NCI-H2029 treated with DMSO at 0.1 percent for 48 hours (cell line): ENCODE results near the gene WDR17.

Source experiments
- DNase-seq: peaks from one replicate; lab custom pipeline; 2025; lab: John Stamatoyannopoulos, UW

WDR17 gene

DNA sequence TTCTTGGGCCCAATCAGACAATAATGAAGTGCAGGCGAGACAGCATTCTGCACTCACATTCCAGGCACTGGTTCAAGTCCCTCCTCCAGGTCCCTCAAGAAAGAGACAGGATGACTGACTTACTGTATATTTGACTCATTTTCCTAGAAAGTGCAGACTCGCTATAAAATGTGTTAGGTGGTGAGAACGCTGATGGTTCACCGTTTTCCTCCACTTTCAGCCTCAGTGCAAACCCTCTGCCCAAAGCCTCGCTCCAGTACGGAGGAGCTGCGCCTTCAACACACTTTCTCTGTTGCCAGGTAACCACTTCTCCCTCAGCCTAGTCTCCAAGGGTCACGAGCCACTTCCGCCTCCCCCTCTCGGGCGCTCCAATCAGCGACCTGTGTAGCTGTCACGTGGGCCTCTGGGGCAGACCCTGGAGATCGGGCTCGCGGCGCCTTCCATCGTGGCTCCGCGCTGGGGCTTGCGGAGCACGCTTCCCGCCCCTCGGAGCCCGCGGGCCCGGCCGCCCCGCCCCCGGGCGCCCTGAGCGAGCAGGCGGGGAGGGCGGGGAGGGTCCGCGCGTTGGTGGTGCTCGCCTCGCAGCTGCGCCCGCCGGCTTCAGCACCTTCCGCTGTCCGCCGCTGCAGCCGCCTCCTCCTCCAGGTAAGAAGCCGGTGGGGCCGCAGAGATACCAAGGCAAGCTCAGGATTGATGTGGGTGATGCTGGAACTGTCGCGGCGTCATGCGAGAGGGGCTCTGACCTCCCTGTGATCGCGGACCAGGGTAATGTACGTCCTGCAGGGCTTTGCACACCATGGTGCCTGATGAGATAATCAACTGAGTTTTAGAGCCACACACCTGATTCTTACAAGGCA lies at the start of gene WDR17:
Gene WDR17 (plus strand): TSS at position 407 of the 857 bp plus-strand sequence. CDS start 45,740 bp downstream, outside the sequence.
- peak; percentile 81 for DNase-seq

DNA sequence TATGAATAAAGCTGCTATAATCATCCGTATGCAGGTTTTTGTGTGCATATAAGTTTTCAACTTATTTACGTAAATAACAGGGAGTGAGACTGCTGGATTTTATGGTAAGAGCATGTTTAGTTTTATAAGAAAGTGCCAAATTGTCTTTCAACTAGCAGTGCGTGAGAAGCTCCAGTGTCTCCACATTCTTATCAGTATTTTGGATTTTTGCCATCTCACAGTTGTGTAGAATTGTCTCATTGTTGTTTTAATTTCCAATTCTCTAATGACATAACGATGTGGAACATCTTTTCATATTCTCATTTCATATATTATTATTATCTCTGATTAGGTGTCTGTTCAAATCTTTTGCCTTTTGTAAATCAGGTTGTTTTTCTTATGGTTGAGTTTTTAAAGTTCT lies 49.0 kb upstream of the WDR17 start:
- DNase-seq: no peak

DNA sequence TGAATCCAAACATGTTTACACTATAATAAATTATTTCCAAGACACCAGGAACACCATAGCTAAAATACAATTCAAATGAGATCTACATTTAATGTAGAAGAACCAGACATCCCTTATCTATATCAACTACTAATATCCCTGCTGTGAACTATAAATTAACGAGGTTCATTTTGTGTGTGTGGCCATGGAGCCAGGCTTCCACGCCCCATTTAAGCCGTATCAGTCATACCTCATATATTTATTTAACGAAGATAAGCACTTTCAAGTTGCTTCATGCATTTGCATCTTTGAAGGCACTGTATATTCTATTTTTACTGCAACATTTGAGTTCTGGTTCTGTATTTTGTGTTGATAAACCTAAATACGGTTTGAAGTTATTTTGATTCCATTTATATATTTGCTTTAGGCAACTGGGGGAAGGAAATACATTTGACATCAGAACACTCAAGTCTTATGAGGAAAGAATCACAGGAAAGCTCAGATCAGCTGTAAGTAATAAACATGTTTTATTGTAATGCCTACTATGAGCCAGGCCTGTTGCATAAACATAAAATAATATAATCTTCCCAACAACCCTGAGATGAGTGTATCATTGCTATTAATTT lies 45.1 kb upstream of the WDR17 start:
- no peak for DNase-seq

DNA sequence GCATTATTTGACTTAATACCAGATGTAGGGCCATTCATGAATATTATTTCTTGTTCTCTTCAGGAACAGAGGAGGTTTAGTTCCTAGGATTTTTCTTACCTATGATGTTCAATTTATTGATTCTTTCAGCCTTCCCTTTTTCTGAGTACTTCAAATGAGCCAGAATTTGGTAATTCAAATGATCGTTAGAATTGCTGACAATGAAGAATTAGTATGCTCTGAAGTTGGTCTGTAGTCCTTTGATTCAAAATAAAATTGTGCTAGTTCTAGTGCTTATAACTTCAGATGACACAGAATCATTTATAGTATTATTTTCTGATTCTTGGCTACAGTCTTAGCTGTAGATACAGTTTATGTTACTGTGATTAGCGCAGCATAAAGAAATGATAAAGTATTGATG lies 35.2 kb upstream of the WDR17 start:
- DNase-seq: no peak

DNA sequence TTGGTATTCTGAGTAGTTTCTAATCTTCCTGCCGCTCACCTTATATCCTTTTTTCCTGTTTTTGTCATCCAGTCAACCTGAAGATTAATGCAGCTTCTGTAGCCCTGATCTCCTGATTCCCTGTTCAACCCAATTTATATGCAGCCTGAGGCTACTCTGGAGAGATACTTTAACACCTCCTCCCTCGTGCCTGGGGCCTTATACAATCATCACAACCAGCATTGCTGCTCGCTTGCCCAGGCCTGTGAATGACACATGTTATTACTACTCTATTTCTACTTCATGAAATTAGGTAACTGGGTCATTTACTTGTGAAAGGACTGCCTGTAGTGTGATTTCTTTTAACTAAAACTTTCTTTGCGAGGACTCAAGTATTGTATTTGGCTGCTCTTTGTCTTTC lies 33.7 kb upstream of the WDR17 start:
- no peak for DNase-seq

DNA sequence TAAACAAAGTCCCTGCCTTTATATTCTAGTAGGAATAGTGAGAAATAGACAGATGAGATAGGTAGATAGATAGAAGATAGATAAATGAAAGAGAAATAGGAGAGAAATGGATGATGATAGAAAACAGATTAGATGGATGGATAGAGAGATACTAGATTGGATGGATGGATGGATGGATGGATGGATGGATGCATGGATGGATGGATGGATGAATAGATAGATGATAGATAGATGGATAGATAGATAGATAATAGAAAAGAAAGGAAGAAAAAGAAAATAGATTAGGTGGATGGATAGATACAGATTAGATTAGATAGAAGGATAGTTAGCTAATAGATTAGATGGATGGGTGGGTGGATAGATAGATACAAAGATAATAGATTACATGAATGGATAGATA lies 33.2 kb upstream of the WDR17 start:
- DNase-seq: no peak

DNA sequence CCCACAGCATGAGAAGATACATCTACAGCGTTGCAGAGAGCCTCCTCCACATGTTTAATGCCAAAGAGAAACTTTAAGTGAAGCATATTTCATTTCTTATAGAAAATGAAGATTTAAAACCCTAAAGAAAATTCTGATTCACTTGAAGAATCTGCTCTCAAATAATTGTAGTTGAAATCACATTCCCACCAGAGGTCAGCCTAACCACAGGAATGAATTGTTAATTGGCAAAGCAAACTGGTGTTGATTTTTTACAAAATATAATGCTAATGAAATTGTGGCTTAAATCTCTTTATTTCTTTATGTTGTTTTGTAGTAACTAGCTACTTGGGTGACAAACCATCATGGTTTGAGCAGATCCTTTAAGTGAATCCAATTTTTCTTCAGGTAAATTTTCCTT lies 31.1 kb upstream of the WDR17 start:
- DNase-seq: peak; percentile 6

DNA sequence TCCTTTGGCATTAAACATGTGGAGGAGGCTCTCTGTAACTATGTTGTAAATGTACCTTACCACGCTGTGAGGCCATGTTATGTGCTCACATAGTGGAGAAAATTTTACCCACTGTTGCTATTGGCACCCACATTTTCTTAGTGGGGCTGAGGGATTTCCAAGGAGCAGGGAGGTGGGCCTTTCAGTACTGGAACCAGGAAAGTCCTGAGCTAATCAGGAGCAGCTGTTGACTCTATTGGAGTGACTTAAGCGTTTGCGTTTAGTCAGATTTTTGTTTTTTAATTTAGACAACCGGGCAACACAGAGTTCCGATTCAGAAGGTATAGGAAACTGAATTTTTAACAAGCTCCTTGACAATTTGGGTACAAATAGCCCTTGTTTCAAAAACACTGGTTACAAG lies 30.7 kb upstream of the WDR17 start:
- DNase-seq: no peak

DNA sequence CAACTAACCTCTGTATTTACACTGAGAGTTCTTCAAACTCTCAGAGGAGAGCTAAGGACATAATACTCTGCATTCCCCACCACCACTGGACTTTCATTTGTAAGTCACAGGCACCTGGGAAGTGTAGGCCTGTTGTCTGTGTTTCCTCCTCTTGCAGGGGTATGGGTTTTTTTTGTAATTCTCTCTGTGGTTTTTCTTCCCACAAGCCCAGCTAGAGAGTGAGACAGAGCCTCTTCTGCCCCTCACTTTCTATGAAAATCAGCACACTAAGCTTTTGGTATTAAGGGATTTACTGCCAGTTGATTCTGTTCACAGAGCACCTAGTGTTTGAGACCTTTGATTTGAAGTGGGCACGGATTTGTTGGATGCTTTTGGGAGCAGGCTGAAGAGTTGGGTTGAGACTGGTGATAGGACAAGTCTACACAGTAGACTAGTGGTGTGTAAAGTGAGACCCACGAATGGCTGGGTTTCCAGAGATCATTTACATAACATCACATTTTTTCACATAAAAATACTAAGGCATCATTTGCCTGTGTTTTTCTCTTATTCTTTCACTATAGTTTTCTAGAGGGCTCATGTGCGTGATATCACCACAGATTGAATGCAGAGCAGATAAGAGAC lies 28.9 kb upstream of the WDR17 start:
- no peak for DNase-seq

DNA sequence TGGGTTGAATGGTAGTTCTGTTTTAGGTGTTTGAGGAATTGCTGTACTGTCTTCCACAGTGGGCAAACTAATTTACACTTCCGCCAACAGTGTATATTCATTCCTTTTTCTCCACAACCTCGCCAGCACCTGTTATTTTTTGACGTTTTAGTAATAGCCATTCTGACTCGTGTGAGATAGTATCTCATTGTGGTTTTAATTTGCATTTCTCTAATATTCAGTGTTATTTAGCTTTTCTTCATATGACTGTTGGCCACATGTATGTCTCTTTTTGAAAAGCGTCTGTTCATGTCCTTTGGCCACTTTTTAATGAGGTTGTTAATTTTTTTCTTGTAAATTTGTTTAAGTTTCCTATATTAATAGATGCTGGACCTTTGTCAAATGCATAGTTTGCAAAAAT lies 26.9 kb upstream of the WDR17 start:
- no peak for DNase-seq

DNA sequence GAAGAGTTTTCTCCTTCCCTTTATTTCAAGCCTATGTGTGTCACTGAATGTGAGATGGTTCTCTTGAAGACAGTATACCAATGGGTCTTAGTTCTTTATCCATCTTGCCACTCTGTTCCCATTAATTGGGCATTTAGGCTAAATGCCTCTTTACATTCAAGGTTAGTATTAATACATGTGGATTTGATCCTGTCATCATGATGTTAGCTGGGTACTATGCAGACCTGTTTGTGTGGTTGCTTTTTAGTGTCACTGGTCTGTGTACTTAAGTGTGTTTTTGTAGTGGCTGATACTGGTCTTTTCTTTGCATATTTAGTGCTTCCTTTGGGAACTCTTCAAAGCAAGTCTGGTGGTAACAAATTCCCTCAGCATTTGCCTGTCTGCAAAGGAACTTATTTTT lies 23.4 kb upstream of the WDR17 start:
- DNase-seq: no peak

DNA sequence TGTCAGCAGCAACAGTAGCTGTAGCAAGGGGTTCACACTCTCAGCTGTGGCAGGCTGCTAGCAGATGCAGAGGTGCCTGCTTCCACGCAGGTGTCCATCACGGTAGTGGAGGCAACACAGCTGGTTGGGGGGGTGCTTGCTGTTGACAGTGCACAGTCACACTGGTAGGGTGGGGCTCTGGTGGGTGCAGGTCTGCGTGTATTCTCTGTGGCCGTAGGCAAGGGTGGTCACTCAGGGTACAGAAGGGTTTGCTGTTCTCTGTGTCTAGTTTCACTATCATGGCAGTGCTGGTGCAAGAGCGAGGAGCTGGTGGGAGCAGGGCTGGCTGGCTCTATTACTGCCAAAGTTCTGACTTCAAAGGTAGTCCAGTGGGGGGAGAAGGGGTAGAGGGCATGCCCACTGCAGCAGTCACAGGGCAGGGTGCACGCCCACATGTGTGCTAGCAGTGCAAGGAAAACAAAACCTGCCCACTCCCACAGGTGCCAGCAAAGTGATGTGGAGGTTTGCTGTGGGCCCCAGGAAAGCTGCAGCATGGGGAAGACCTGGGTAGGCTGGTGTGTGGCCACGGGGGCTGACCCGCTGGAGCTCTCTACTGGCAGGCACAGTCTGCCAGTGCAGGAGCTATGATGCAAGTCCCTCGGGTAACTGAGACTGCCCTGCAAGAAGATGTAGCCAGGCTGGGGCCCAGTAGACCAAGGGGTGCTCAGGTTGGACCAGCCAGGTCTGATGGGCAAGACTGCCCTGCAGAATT lies 21.6 kb upstream of the WDR17 start:
- no peak for DNase-seq

DNA sequence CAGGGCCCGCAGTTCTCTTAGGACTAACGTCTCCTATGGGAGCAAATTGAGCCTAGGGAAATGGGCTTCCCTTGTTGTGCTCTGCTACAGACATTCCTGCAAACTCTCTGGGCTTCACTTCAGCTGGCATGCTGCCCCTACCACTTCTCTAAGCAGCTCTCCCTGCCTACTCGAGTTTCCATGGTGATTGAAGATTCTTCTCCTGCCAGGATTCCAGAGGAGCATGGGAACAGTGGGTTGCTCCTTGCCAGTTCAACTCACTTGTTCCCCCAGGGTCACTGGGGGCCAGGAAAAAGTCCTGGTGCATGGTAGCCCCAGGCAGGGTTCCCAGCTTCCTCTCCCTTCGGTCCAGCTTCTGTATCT lies 21.1 kb upstream of the WDR17 start:
- no peak for DNase-seq

DNA sequence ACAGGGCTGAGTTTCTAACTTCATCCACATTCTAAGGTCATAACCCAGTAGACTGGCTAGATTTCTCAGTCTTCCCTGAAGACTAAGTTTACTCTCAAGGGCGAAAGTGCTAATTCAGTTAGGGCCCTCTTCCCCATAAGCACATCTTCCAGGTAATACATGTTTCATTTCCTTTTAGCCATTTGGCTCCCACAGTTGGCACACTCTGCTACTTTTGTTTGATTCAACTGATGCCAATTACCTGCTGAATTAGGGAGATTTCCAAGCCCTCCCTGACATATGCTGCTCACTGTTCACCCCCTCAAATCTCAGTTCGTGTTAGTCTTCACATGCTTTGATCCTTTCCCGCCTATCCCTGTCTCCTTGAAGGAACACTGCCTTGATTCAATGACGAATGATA lies 17.0 kb upstream of the WDR17 start:
- DNase-seq: no peak

DNA sequence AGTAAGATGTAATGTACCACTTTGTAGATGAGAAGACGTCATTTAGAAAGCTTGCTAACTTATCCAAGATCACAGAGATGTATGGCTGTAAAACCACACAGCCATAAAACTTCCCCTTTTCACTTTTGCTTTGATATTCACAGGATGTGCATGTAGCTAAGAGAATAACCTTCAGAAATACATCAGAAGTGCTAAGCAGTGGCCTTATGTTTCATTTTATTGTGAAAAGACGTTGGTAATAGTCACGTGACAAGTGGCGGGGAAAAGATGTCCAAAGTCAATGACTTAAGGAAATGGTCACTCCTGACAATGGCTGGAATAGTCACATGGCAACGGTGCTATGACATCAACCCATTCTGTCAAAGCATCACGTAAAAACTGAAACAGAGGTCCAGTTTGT lies 12.9 kb upstream of the WDR17 start:
- DNase-seq: no peak

DNA sequence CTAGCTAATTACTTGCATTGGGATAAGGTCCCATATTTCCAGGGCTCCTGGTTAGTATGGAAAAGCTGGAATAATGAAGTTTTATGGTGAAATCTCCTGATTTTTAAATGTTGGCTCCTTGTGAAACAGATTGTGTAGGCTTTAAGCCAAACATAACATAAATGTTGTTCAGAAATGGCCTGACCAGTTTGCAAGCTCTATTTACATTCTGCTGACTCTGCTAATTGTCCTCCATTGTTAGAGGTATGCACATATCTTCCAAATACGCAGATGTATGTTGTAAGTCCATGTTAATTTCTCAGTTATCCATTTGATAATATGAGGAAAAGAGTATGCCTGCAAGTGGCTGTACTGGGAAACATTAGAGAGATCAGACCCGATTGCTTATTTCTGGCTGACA lies 11.9 kb upstream of the WDR17 start:
- no peak for DNase-seq

DNA sequence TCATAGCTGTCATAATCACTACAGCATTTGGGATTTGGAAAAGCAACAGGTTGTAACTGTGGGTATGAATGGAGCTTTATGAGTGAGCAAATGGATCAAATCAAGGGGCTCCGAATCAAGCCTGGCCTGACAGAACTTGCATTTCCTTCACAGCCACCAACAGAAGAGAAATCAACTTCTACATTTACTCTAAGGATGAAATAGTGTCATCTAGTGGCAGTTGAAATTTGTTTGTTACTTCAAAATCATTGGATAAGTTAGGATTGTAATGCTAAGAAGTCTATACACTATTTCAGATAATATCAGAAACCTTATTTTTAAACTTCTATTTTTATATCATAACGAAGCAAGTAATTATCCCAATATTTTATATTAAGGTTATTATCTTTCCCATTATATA lies 10.7 kb upstream of the WDR17 start:
- DNase-seq: no peak

DNA sequence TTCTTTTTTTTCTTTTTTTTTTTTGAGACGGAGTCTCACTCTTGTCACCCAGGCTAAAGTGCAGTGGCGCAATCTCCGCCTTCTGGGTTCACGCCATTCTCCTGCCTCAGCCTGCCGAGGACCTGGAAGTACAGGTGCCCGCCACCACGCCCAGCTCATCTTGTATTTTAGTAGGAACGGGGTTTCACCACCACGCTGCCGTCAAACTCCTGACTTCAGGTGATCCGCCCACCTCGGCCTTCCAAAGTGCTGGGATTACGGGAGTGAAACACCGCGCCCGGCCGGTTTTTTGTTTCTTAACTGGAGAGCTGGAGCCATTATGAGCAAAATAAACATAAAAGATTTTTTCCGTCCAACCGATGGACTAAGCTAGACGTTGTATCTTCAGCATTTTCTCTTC lies 1.9 kb upstream of the WDR17 start:
- DNase-seq: no peak

DNA sequence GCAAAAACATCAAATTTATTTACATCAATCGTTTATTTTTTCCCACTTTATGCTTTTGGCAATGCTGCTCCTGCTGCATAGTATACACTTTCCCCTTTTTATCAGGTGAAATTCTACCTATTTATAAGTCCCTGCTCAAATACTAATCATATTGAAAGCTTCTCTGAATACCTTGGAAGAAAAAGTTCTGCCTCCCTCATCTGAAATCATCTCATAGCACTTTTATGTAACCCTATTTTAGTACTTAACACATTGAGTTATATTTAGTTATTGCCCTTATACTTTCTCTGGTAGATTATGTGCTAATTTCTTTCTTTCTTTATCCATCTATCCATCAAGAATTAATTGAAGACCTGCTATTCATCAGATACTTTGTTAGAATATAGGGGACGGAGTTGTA lies 1.1 kb upstream of the WDR17 start:
- DNase-seq: no peak

DNA sequence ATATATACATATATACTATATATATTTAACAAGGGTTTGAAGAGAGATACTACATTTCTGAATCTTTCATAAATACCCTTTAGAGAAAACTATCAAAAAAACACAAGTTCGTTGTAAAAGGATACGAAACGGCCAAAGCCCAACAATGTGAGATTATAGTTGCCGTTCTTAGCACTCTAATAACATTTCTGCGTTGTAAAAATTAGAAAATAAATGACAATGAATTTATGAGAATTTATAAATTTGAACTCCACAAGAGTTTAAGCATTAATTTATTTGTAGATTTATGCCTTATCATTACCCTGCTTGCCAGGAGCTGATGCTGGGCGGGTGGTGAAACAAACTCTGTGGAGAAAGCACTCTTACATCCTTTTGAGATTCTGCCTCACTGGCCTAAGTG lies 1.1 kb downstream of the WDR17 start:
- no peak for DNase-seq

DNA sequence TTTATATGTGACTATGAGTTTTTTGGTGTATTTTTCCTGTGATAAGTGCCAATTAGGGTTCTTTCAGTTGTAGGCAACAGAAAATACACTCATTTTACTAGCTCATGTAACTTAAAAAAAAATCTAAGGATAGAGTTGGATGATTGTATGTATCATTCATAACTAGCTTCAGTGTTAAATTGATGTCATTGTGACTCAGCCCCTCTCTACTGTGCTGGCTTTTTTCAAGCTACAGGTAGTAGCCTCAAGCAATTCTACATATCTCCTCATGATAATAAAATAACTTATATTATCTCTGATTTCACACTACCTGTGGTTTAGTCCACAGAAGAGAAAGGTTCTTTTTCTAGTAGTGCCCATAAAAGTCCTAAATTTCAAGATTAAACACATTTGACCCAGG lies 11.9 kb downstream of the WDR17 start:
- DNase-seq: no peak

DNA sequence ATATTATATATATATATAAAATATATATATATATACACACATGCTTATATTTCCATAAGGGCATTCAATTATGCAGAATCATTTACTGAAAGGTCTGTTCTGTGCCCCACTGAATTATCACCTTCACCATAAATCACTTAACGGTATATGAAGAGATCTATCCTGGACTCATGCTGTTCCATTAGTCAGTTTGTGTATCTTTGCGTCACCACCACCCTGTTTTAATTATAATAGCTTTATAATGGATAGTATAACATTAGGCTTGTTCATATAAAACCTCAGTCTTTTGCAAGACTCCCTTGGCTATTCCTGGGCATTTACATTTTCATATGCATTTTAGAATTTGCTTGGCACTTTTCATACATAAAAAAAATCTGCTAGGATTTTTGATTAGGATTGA lies 19.1 kb downstream of the WDR17 start:
- DNase-seq: no peak

DNA sequence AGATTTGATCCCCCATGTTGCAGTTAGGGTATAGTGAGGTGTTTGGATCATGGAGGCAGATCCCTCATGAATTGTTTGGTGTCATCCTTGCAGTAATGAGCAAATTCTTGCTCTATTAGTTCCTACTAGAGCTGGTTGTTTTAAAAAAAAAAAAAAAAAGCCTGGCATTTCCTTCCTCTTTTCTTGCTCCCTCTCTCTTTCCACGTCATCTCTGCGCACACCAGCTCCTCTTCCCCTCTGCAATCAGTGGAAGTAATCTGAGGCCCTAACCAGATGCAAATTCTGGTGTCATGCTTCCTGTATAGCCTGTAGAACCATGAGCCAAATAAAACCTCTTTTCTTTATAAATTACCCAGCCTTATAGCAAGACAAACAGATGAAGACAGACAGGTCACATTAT lies 24.5 kb downstream of the WDR17 start:
- DNase-seq: no peak
